SKM-1 (cell line): ENCODE results near the gene EBP.

Source experiments
- DNase-seq: peaks from one replicate; lab custom pipeline; 2025; ENCODE audit not compliant: unreplicated experiment; lab: John Stamatoyannopoulos, UW

Gene EBP

DNA sequence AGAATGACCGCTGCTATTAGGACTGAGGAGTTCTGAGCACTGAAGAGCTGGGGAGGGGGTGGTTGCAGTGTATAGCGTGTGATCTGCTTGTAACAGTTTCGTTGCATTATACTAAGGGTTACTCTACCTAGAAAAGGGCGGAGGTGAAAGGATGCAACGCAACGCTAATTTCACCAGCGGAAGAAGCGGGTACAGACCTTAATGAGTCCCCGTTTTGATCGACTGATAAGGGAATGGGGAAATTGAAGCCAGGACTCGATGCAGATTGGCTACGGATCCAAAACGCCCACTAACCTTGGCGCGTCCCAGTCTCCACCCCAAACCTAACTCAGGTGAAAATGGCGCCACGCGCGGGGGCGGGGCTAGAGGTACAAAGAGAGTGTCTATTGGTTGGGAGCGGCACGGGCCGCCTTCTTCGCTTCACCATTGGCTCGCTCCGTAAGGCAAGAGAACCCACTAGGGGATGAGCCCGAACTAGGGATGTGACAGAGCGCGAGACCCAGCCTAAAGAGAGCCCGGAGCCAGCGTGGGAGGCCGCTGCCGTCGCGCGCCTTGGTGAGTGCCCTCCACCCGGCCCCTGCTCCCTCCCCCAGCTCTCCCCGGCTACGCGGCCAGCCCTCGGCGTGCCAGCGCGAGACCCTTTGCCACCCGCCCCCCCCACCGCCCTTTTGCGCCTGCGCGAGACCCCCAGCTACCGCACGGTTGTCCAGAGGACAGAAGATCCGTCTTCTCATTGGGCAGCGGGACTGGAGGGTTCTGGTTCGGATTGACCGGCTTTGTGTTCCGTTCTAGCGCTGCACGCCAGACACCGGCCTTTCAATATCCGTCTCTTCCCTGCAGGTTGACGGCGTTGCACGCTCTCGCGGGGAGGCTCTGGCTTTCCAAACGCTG, at the start of gene EBP:
TSS of gene EBP (plus strand) at position 456 of the 891 bp plus-strand sequence. CDS start 1,964 bp downstream, outside the sequence.
- DNase-seq, result peak; percentile 61

DNA sequence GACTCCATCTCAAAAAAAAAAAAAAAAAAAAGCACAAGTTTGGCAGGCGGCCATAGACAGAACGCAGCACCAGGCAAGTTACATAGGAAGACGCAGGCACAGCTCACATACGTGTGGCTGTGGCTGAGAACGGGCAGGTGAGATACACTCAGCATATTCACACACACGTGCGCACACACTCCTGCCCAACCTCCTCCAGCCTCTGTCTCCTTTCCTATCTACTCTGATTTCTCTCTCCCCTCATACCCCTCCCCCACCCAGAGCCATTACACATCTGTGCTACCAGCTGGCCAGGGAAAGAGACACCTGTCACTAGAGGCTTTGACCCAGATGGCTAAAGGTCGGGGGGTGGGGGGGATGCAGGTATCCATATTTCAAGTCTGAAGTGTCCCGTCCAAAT, 49.4 kb upstream of the EBP start:
- DNase-seq, result no peak

GRCh38 chrX:48472851-48473703, 48.5 kb upstream of the EBP start:
- no peak for DNase-seq

DNA sequence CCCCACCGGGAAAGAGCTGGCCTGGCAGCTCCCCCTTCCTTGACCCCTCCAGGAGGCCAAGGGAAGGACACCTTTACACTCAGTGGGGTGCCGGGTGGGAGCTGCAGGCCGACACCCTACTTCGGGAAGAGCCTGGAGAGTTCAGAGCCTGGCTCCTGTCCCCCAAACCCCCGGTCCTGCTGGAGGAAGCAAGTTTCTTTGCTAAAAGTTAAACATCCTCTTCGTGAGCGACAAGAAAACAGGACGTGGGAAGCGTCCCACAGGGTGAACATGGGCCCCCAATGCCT, 48.0 kb upstream of the EBP start:
- DNase-seq, result no peak

GRCh38 chrX:48474127-48474526, 47.5 kb upstream of the EBP start:
- no peak for DNase-seq

DNA sequence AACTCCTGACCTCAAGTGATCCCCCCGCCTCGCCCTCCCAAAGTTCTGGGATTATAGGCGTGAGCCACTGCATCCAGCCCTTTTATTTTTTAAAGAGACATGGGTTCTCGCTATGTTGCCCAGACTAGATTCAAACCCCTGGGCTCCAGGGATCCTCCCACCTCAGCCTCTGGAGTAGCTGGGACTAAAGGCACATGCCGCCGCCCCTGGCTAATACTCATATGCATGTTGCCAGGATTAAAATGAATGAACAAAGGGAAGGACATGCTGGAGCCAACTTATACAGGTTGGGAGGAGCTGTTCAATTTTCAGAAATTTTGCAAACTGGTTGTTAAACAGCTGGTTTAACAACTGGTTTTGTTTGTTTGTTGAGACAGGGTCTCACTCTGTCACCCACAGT, 47.0 kb upstream of the EBP start:
- no peak for DNase-seq

- DNase-seq, result no peak
Measured at GRCh38 chrX:48475296-48475695, 46.3 kb upstream of the EBP start.

DNA sequence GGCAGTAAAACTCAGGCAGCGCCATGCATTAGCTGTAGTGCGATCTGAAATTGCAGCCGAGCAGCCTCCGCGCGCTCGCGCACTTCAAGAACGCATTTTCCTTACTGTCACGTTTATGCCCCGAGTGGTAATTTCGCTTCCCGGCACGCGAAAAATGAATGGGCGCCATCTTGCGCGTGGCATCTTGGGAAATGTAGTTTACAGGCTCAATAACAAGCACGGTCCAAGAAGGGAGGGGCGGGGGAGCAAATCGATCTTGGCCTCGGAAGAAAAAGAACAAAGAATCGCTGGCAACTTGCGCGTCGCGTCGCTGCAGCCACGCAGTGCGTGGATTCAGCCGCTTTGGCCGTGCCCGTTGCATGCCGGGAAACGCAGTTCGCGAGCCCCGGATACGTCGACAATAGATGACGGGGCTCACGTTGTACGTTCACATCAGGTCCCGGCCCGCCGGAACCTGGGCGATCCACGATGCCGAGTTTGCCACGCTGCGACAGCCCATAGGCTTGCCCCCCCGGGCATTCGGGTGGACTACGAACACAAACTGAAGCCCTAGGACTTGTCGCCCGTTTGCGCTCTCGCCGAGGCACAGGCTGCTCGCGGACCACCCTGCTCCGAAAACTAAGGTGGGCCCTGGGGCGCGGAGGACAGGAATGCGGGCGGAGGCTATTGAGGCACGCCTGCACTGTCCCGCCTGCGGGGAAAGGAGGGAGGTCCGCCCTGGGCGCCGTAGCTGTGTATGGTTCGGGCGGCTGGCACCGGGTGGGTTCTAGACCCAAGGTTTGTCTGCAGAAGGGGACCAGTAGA, 45.6 kb upstream of the EBP start, which contains the start of gene FTSJ1:
TSS of gene FTSJ1 (plus strand) at position 426 of the 804 bp plus-strand sequence. CDS start 1,849 bp downstream, outside the sequence.
- DNase-seq, result peak; percentile 77

DNA sequence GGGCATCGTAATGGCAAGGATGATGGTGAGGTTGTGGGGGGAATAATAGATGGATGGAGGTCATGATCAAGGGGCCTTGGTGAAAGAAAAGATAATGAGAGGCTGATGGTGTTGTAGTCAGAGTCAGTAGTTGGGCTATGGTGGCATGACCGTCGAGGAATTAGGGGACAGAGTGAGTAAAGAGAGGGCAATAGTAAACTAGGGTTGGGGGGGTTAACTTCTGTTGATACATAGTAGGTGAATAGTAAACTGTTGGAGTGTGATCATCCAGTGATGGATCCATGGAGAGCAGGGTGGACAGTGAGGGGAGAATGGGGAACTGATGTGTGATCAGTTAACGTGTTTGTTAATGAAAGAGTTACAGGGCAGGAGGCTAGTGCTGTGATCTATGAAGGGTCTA, 44.7 kb upstream of the EBP start:
- no peak for DNase-seq

GRCh38 chrX:48477960-48478755, 43.5 kb upstream of the EBP start:
- no peak for DNase-seq

- DNase-seq, result no peak
Measured at GRCh38 chrX:48478806-48479205, 42.8 kb upstream of the EBP start.

DNA sequence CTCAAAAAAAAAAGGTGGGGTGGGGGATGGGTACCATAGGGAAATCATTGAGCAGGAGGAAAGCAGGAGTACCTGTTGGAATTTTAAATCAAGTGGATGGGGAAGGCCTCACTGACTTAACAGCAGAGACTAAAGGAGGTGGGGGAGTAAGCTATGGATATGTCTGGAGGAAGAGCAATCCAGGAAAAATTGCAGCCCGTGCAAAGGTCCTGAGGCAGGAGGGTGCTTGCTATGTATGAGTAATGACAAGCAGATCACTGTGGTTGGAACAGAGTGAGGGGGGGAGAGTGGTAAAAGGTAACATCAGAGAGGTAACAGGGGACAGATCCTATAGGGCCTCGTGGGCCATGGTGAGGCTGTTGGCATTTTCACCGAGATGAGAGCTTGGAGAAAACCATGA, 41.5 kb upstream of the EBP start:
- DNase-seq, result no peak

GRCh38 chrX:48480583-48480982, 41.0 kb upstream of the EBP start:
- no peak for DNase-seq

GRCh38 chrX:48482526-48482925, 39.1 kb upstream of the EBP start:
- no peak for DNase-seq

DNA sequence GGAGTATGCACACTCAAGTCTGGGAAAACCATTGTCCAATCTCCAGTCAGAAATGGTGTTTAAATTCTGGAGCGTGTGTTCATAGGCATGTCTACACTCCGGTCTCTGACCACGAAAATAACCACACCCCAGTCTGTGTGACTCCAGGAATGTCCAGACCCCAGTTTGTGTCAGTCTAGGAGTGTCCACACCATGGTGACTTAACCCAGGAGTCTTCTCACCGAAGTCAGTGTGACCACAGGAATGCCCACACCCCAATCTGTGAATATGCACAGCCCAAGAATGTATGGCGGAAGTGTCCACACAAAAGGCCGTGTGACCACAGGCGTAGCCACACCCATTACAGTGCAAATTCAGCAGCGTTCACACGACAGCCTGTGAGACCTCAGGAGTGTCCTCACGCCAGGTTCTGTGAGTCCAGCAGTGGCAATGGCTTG, 34.2 kb upstream of the EBP start:
- no peak for DNase-seq

DNA sequence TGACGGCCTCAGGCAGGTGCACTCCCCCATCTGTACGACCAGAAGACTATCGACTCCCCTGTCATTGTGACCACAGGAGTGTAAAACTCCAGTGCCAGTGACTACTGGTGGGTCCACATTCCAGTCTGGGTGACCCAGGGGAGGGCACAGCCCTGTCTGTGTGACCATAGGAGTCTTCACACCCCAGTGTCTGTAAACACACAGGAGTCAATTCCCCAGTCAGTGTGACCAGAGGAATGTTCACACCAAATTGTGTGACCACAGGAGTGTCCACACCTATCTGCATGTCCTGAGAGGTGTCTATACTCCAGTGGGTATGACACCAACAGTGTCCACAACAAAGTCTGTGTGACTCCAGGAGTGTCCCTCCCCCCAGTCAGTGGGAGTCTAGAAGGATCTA, 33.6 kb upstream of the EBP start:
- DNase-seq, result no peak

DNA sequence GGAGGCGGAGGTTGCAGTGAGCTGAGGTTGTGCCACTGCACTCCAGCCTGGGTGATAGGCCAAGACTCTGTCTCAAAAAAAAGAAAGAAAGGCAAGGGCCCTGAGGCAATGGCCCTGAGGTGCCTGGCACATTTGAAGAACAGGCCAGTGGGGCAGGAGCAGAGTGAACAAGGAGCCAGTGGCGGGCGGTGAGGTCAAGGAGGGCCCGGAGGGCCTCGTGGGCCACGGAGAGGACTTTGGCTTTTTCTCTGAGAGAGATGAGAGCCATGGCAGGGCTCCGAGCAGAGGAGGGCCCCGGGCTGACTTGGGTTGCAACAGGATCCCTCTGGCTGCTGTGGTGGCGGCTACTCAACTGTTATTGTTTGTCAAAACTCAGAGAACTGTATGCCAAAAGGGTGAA, 32.3 kb upstream of the EBP start:
- no peak for DNase-seq

DNA sequence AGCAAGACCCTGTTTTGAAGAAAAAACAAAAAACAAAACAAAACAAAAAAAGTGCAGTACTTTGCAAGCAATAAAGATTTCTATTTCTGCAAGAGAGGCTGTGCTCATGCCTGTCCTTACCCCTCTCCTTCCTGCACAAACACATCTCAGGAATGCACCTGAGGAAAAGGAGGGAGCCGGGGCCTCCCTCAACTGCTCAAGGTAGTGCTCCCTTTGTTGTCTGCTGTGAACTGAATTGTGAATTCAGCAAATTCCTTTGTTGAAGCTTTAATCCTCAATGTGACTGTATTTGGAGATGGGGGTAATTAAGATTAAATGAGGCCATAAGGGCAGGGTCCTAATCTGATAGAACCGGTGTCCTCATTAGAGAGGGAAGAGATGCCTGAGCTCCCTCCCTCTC, 31.7 kb upstream of the EBP start:
- DNase-seq, result no peak

DNA sequence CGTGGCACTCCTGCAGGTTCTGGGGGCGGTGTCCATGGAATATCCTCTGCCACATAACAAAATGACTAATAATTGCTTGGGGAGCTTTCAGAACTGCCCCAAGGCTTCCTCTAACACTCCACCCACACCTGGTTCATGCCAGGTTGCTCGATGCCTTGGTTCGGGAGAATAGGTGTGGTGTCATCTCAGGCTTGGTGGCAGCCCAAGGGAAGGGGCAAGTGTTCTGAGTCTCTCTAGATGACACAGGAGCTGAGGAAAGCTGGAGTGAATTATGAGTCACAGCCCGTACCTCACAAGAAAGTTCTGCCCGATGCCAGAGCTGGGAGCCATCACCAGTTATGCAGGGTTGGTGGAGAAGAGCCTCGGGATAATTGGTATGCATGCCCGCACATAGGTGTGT, 30.9 kb upstream of the EBP start:
- DNase-seq, result no peak

DNA sequence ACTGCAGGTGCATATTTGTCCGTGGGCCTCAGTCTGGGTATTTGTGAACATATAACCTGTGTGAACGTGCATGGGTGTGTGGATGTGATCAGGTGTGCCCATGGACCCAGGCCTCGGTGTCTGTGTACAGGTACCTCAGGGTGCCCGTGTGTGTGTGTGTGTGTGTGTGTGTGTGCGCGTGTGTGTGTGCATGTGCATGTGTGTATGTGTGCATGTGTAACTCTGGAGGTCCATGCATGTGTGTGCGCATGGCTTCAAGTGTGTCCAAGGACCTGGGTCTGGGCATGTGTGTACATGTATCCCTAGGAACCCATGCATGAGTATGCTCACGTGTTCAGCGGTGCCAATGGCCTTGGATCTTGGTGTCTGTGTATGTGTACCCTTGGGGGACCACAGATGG, 29.8 kb upstream of the EBP start:
- DNase-seq, result no peak
